HEK293T (cell line): ENCODE measurements around the gene TRIM23.
"Not testable (repeated sequence)": the region's sequence is repeated elsewhere in the genome, so short reads cannot be mapped to it uniquely, and the experiment has no call there.

Experiments
- CTCF ChIA-PET: fragments of 350-600 bp; formaldehyde crosslinking; extraction: SDS; loops from one replicate; lab custom pipeline; 2021; ENCODE audit warnings: antibody characterized with exemption, inconsistent platforms; lab: Yijun Ruan, JAX
- POLR2A ChIA-PET: fragments of 350-600 bp; formaldehyde crosslinking; extraction: SDS; loops from one replicate; lab custom pipeline; 2020; ENCODE audit warnings: antibody characterized with exemption, inconsistent platforms; lab: Yijun Ruan, JAX
- DNase-seq: peaks from one replicate; pipeline ENCODE4 v3.0.0; 2012; ENCODE audit warnings: mixed read lengths; ENCODE audit errors: extremely low spot score
- ARNT ChIP-seq: fragments of 450-650 bp; IDR thresholded peaks from 2 replicates; pipeline ENCODE4 v1.6.1; 2017; ENCODE audit warnings: mild to moderate bottlenecking
- BHLHE40 ChIP-seq: fragments of 450-650 bp; IDR thresholded peaks from 2 replicates; pipeline ENCODE4 v1.6.1; 2016; ENCODE audit warnings: mild to moderate bottlenecking, moderate library complexity, borderline replicate concordance
- CTBP1 ChIP-seq: fragments of 450-650 bp; IDR thresholded peaks from 2 replicates; pipeline ENCODE4 v1.6.1; 2016; ENCODE audit warnings: borderline replicate concordance
- ELF4 ChIP-seq: fragments of 450-650 bp; IDR thresholded peaks from 2 replicates; pipeline ENCODE4 v1.6.1; 2017; ENCODE audit warnings: antibody characterized with exemption
- FOXA1 ChIP-seq: fragments of 450-650 bp; IDR thresholded peaks from 2 replicates; pipeline ENCODE4 v1.6.1; 2016; ENCODE audit warnings: mild to moderate bottlenecking
- FOXK2 ChIP-seq: fragments of 450-650 bp; IDR thresholded peaks from 2 replicates; pipeline ENCODE4 v1.6.1; 2016; ENCODE audit warnings: mild to moderate bottlenecking
- FOXM1 ChIP-seq: fragments of 450-650 bp; IDR thresholded peaks from 2 replicates; pipeline ENCODE4 v1.6.1; 2017; ENCODE audit warnings: mild to moderate bottlenecking, borderline replicate concordance
- HDGF ChIP-seq: fragments of 450-650 bp; IDR thresholded peaks from 2 replicates; pipeline ENCODE4 v1.6.1; 2017; ENCODE audit warnings: antibody characterized with exemption, borderline replicate concordance
- L3MBTL2 ChIP-seq: fragments of 450-650 bp; conservative IDR thresholded peaks from 2 replicates; pipeline ENCODE4 v1.6.1; 2016; ENCODE audit warnings: mild to moderate bottlenecking
- LEF1 ChIP-seq: fragments of 450-650 bp; IDR thresholded peaks from 2 replicates; pipeline ENCODE4 v1.6.1; 2017; ENCODE audit warnings: mild to moderate bottlenecking, borderline replicate concordance
- NFRKB ChIP-seq: fragments of 450-650 bp; IDR thresholded peaks from 2 replicates; pipeline ENCODE4 v1.6.1; 2016; ENCODE audit warnings: mild to moderate bottlenecking, moderate library complexity
- PKNOX1 ChIP-seq: fragments of 450-650 bp; IDR thresholded peaks from 2 replicates; pipeline ENCODE4 v1.6.1; 2016
- SP1 ChIP-seq: fragments of 450-650 bp; IDR thresholded peaks from 2 replicates; pipeline ENCODE4 v1.6.1; 2017
- SUZ12 ChIP-seq: fragments of 450-650 bp; IDR thresholded peaks from 2 replicates; pipeline ENCODE4 v1.6.1; 2016; ENCODE audit warnings: mild to moderate bottlenecking
- TARDBP ChIP-seq: fragments of 450-650 bp; IDR thresholded peaks from 2 replicates; pipeline ENCODE4 v1.6.1; 2016
- ZNF384 ChIP-seq: fragments of 450-650 bp; IDR thresholded peaks from 2 replicates; pipeline ENCODE4 v1.6.1; 2016

Gene TRIM23

DNA sequence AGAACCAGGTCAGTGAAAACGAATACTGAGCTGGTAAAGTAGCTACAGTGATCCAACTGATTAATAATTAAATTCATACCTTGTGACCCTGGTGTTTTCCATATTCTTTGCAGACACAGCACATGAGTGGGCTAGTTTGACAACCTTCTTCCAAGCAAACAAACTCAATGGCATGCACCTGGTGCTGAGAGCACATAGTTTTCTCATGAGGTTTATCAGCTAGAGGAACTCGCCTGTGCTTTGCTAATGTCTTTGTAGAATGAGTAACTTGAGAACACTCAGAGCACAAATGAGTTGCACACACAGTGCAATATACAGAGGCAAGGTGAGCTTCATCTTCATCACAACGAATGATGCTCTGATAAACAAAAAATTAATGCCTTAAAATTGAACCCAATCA, 12.6 kb downstream of the TRIM23 start:
- DNase-seq, result no peak
- ChIA-PET CTCF (no interaction called here), POLR2A (interaction anchor here (0.6 to 0.8 kb wide), 2 partner anchors 10 to 12 kb away, joined by 3 read pairs; partner anchors contain the start of gene TRIM23)
- TF ChIP-seq FOXM1, result no peak
- no peak for TF ChIP-seq FOXA1
- no peak for TF ChIP-seq SP1
- no peak for TF ChIP-seq BHLHE40
- TF ChIP-seq HDGF, result no peak
- TF ChIP-seq ZNF384, result no peak
- no peak for TF ChIP-seq PKNOX1
- no peak for TF ChIP-seq ELF4
- no peak for TF ChIP-seq L3MBTL2
- no peak for TF ChIP-seq SUZ12
- TF ChIP-seq NFRKB, result no peak

GRCh38 chr5:65601761-65602160, 22.4 kb downstream of the TRIM23 start:
- DNase-seq, CTCF ChIA-PET, POLR2A ChIA-PET: not testable (repeated sequence)

- POLR2A ChIA-PET, result no interaction called here
- CTCF ChIA-PET, result no interaction called here
- TF ChIP-seq ZNF384 (no peak), HDGF (no peak)
- no peak for DNase-seq
These were observed 35.4 kb downstream of the TRIM23 start for GRCh38 chr5:65588694-65589093.

GRCh38 chr5:65577141-65577540, 47.0 kb downstream of the TRIM23 start:
- no peak for DNase-seq
- POLR2A ChIA-PET, result interaction anchor here (0.7 kb wide), 1 partner anchor 15 kb away, joined by 3 read pairs; no protein-coding TSS in a partner anchor
- TF ChIP-seq ARNT (no peak), SP1 (no peak), TARDBP (no peak), ELF4 (no peak), FOXK2 (no peak), FOXM1 (no peak), PKNOX1 (no peak), FOXA1 (no peak), LEF1 (no peak), SUZ12 (no peak), ZNF384 (no peak), BHLHE40 (no peak), HDGF (no peak), CTBP1 (no peak)
- CTCF ChIA-PET, result no interaction called here

DNA sequence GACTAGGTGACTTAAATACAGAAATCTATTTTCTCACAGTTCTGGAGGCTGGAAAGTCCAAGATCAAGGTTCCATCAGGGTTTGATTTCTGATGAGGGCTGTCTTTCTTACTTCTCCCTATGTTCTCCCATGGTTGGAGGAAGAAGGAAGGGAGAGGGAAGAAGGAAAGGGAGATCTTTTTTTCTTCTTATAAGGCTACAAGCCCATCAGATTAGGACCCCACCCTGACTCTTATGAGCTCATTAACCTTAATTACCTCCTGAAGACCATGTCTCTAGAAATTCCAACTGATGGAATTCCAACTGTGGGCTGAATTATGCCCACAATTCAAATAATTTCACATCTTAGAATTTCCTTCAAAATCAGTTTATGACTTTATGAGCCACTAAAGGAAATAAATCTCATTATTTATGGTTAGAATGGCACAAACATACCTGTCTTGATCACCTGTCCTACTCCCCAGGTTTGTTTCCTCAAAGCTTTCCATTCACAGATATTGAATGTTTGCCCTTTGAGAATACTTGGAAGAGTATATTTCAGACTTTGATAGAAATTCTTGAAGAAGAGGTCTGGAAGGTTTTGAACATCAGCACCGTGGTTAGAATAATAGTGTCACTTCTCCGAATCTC, 53.4 kb downstream of the TRIM23 start:
- no peak for DNase-seq
- ChIA-PET POLR2A (no interaction called here), CTCF (no interaction called here)
- TF ChIP-seq PKNOX1 (no peak), ELF4 (no peak), LEF1 (no peak), CTBP1 (no peak), ZNF384 (no peak), BHLHE40 (no peak), SUZ12 (no peak), L3MBTL2 (no peak), ARNT (no peak)

DNA sequence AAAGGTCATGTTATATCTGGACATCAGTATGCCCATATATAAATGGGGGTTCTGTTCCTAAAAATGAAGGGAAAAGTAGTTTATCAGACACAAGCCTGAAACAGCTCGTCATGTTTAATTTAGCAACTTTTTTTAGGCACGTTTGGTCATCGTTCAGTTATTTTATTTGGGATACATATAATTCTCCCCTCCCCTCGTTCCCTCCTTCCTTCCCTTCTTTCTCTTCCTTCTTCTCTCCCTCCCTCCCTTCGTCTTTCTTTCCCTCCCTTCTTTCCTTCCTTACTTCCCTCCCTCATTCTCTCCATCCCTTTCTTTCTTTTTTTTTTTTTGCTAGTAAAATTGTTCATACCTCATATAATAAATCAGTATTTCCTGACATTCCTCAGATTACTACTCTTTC, 57.6 kb downstream of the TRIM23 start:
- ChIA-PET CTCF (no interaction called here), POLR2A (no interaction called here)
- TF ChIP-seq ARNT, result no peak
- TF ChIP-seq SP1, result no peak
- no peak for TF ChIP-seq LEF1
- no peak for TF ChIP-seq FOXA1
- TF ChIP-seq TARDBP, result no peak
- TF ChIP-seq FOXM1, result no peak
- no peak for TF ChIP-seq SUZ12
- TF ChIP-seq ELF4, result no peak
- TF ChIP-seq BHLHE40, result no peak
- TF ChIP-seq L3MBTL2, result no peak
- TF ChIP-seq CTBP1, result no peak
- TF ChIP-seq PKNOX1, result no peak
- TF ChIP-seq ZNF384, result no peak
- no peak for TF ChIP-seq FOXK2
- no peak for TF ChIP-seq NFRKB
- no peak for TF ChIP-seq HDGF
- no peak for DNase-seq
